RWPE2 (cell line): ENCODE data around the gene DDX49.

ENCODE experiments used
- ATAC-seq: fragments of 200-7000 bp; cut with Tn5 transposase; 3 replicates; pipeline ENCODE4 v1.9.1; 2021; ENCODE audit warnings: low read depth
- DNase-seq: peaks from one replicate; pipeline ENCODE4 v3.0.0-alpha.2; 2020; ENCODE audit warnings: low spot score
- H3K27ac ChIP-seq: fragments of 450-650 bp; 2 replicates; pipeline ENCODE4 v1.5.1; 2017; ENCODE audit warnings: mild to moderate bottlenecking; ENCODE audit not compliant: poor library complexity, severe bottlenecking
- H3K27me3 ChIP-seq: fragments of 250-450 bp; sonication (Bioruptor Pico); 2 replicates; pipeline ENCODE4 v1.5.1; 2021; ENCODE audit warnings: mild to moderate bottlenecking, moderate library complexity; ENCODE audit not compliant: insufficient read depth, poor library complexity, severe bottlenecking
- H3K36me3 ChIP-seq: fragments of 250-450 bp; sonication (Bioruptor Pico); 2 replicates; pipeline ENCODE4 v1.5.1; 2020; ENCODE audit warnings: low read depth, mild to moderate bottlenecking, moderate library complexity
- H3K4me1 ChIP-seq: fragments of 250-450 bp; sonication (Bioruptor Pico); 2 replicates; pipeline ENCODE4 v1.5.1; 2021; ENCODE audit warnings: mild to moderate bottlenecking, moderate library complexity; ENCODE audit not compliant: insufficient read depth, poor library complexity, severe bottlenecking
- H3K4me3 ChIP-seq: fragments of 250-450 bp; sonication (Bioruptor Pico); 2 replicates; pipeline ENCODE4 v1.5.1; 2021; ENCODE audit warnings: mild to moderate bottlenecking, moderate library complexity; ENCODE audit not compliant: severe bottlenecking
- H3K9me3 ChIP-seq: fragments of 250-450 bp; sonication (Bioruptor Pico); 2 replicates; pipeline ENCODE4 v1.5.1; 2021; ENCODE audit warnings: mild to moderate bottlenecking, moderate library complexity; ENCODE audit not compliant: severe bottlenecking
- CTCF ChIP-seq: fragments of 450-650 bp; IDR thresholded peaks from one replicate; pipeline ENCODE4 v1.5.1; 2017; ENCODE audit warnings: mild to moderate bottlenecking, moderate library complexity; ENCODE audit not compliant: poor library complexity, severe bottlenecking

DDX49 gene

GRCh38 chr19:18889949-18890745, 29.4 kb upstream of the DDX49 start:
- DNase-seq (no peak), ATAC-seq (no peak)
- Histone ChIP-seq H3K9me3 (no peaks in the 10 kb centered on the region), H3K27ac (no peak overlapping the region), H3K27me3 (peaks cover 10% of the 10 kb centered on the region), H3K36me3 (no peaks in the 10 kb centered on the region), H3K4me3 (no peak overlapping the region), H3K4me1 (no peaks in the 10 kb centered on the region)
- TF ChIP-seq CTCF: no peak

- Histone ChIP-seq H3K27me3 (peaks cover 18% of the 10 kb centered on the region), H3K4me3 (no peak overlapping the region), H3K4me1 (no peaks in the 10 kb centered on the region), H3K9me3 (no peaks in the 10 kb centered on the region), H3K36me3 (no peaks in the 10 kb centered on the region), H3K27ac (no peak overlapping the region)
- ATAC-seq: no peak
- no peak for TF ChIP-seq CTCF
- no peak for DNase-seq
Measured at GRCh38 chr19:18893587-18894253, 25.8 kb upstream of the DDX49 start.

- no peak for ATAC-seq
- Histone ChIP-seq H3K4me3 (peak overlapping the region; percentile 48), H3K9me3 (no peaks in the 10 kb centered on the region), H3K36me3 (no peaks in the 10 kb centered on the region), H3K27ac (no peak overlapping the region), H3K27me3 (peaks cover 18% of the 10 kb centered on the region), H3K4me1 (no peaks in the 10 kb centered on the region)
- DNase-seq: no peak
- TF ChIP-seq CTCF: no peak
Measured at GRCh38 chr19:18894254-18895037, 25.1 kb upstream of the DDX49 start.

GRCh38 chr19:18895038-18895823, 24.3 kb upstream of the DDX49 start:
- Histone ChIP-seq H3K36me3 (no peaks in the 10 kb centered on the region), H3K9me3 (no peaks in the 10 kb centered on the region), H3K27ac (no peak overlapping the region), H3K27me3 (peaks cover 18% of the 10 kb centered on the region), H3K4me3 (peak overlapping the region; percentile 48), H3K4me1 (no peaks in the 10 kb centered on the region)
- TF ChIP-seq CTCF: peak; percentile 59
- DNase-seq: no peak
- ATAC-seq: peak; percentile 53
